ENCODE results near the gene SMPD3.

GRCh38 chr16:68364561-68364998, 83.7 kb downstream of the SMPD3 start:
- TF ChIP-seq CTCF (IDR thresholded peaks at IDR 0.05) (peak; percentile 40), ZFX (IDR thresholded peaks at IDR 0.05; ENCODE audit: borderline replicate concordance) (no peak)

Measured in 22Rv1 (cell line).